GM12878 (cell line): Measurements from ENCODE around the gene ARGLU1. TPM values are rescaled to one million over a fixed set of nuclear protein-coding genes. Genes with fewer than 3 reads are reported as not detected.

ENCODE experiments used
- ATAC-seq: fragments of 200-7000 bp; cut with Tn5 transposase; 3 replicates; pipeline ENCODE4 v1.9.1; 2020; ENCODE audit warnings: mild to moderate bottlenecking, moderate library complexity
- BruUV-seq: library from RNA; stranded (reverse); fragments of 400-500 nt; replicated peaks from 2 replicates; lab custom pipeline; 2021; lab: Mats Ljungman, UMichigan
- CTCF ChIA-PET: fragments of 300-600 bp; sonication (Branson Sonifier 250); formaldehyde crosslinking; extraction: SDS; loops from one replicate; lab custom pipeline; 2021; ENCODE audit warnings: inconsistent platforms; lab: Yijun Ruan, JAX
- POLR2A ChIA-PET: fragments of 350-600 bp; formaldehyde crosslinking; extraction: SDS; loops from one replicate; lab custom pipeline; 2021; ENCODE audit warnings: inconsistent platforms; lab: Charles Lee
- RAD21 ChIA-PET: fragments of 300-600 bp; sonication (Branson Sonifier 250); formaldehyde crosslinking; loops from one replicate; lab custom pipeline; 2023; ENCODE audit warnings: antibody characterized with exemption; ENCODE audit not compliant: unreplicated experiment; lab: Charles Lee
- SMC1A ChIA-PET: fragments of 300-600 bp; sonication (Branson Sonifier 250); formaldehyde crosslinking; loops from one replicate; lab custom pipeline; 2023; ENCODE audit not compliant: unreplicated experiment, uncharacterized antibody; lab: Charles Lee
- DNase-seq: peaks from one replicate; pipeline ENCODE4 v3.0.0-alpha.2; 2011; ENCODE audit warnings: low read depth, low spot score
- FAIRE-seq: peaks from 3 replicates; lab custom pipeline; 2011; peaks lifted over from hg19 to GRCh38; lab: Jason Lieb, UNC
- H2AFZ ChIP-seq: 2 replicates; pipeline ENCODE4 v1.6.0; 2011; ENCODE audit warnings: low read depth, low read length, control low read depth; ENCODE audit not compliant: control insufficient read depth
- H3K27ac ChIP-seq: 2 replicates; pipeline ENCODE4 v1.5.1; 2011; ENCODE audit warnings: control low read depth; ENCODE audit not compliant: control insufficient read depth, insufficient read depth
- H3K27me3 ChIP-seq, 2 experiments: replicated peaks in 1 of 2; 2 replicates each; pipeline versions ENCODE4 v1.6.0 to v1.6.1; 2011; ENCODE audit warnings: low read length in 1 of 2; ENCODE audit not compliant: control insufficient read depth in 2 of 2, insufficient read depth in 2 of 2
- H3K36me3 ChIP-seq, 2 experiments: 2 replicates each; pipeline ENCODE4 v1.5.1; 2011; ENCODE audit warnings: low read length in 1 of 2; ENCODE audit not compliant: control insufficient read depth in 2 of 2, insufficient read depth in 2 of 2
- H3K4me1 ChIP-seq: 2 replicates; pipeline ENCODE4 v1.6.1; 2011; ENCODE audit warnings: mild to moderate bottlenecking, low read length, moderate library complexity, mixed read lengths; ENCODE audit not compliant: control insufficient read depth, insufficient read depth
- H3K4me2 ChIP-seq: 2 replicates; pipeline ENCODE4 v1.6.0; 2011; ENCODE audit warnings: control low read depth; ENCODE audit not compliant: control insufficient read depth, insufficient read depth
- H3K4me3 ChIP-seq: fragments of 200-600 bp; sonication (generic); 2 replicates; pipeline ENCODE4 v1.5.1; 2016
- H3K79me2 ChIP-seq: 2 replicates; pipeline ENCODE4 v1.6.0; 2011; ENCODE audit warnings: low read length; ENCODE audit not compliant: control insufficient read depth, insufficient read depth
- H3K9ac ChIP-seq: 2 replicates; pipeline ENCODE4 v1.8.0; 2011; ENCODE audit warnings: low read length, control low read depth, mixed read lengths; ENCODE audit not compliant: control insufficient read depth, insufficient read depth
- H3K9me3 ChIP-seq: replicated peaks from 3 replicates; pipeline ENCODE4 v1.5.1; 2011; ENCODE audit warnings: mild to moderate bottlenecking, low read length; ENCODE audit not compliant: control insufficient read depth, insufficient read depth
- H4K20me1 ChIP-seq: 2 replicates; pipeline ENCODE4 v1.6.0; 2011; ENCODE audit not compliant: control insufficient read depth, insufficient read depth
- ATF2 ChIP-seq: IDR thresholded peaks from 2 replicates; pipeline ENCODE4 v1.6.1; 2012; ENCODE audit warnings: low read length, inconsistent platforms
- BACH1 ChIP-seq: fragments of 450-650 bp; IDR thresholded peaks from 2 replicates; pipeline ENCODE4 v1.6.1; 2017; ENCODE audit warnings: mild to moderate bottlenecking, borderline replicate concordance
- FOXM1 ChIP-seq: IDR thresholded peaks from 2 replicates; pipeline ENCODE4 v1.6.1; 2012; ENCODE audit warnings: low read depth, mild to moderate bottlenecking, inconsistent platforms, low read length, moderate library complexity
- HDAC6 ChIP-seq: fragments of 200-600 bp; sonication (generic); IDR thresholded peaks from one replicate; pipeline ENCODE4 v1.8.0; 2017; ENCODE audit warnings: antibody characterized with exemption; ENCODE audit not compliant: unreplicated experiment
- IKZF1 ChIP-seq: fragments of 450-650 bp; conservative IDR thresholded peaks from 2 replicates; pipeline ENCODE4 v1.6.1; 2017; ENCODE audit warnings: antibody characterized with exemption, mild to moderate bottlenecking
- SP1 ChIP-seq: IDR thresholded peaks from one replicate; pipeline ENCODE4 v1.6.1; 2011; ENCODE audit warnings: low read depth, low read length
- SUZ12 ChIP-seq: fragments of 200-600 bp; sonication (generic); IDR thresholded peaks from one replicate; pipeline ENCODE4 v1.6.1; 2018; ENCODE audit warnings: antibody characterized with exemption, mild to moderate bottlenecking; ENCODE audit not compliant: unreplicated experiment
- WGBS: methylation state at CpG from one replicate; pipeline ENCODE4 v1.1.6; 2016; ENCODE audit warnings: low lambda C conversion rate; ENCODE audit not compliant: insufficient replicate concordance, insufficient coverage; ENCODE audit errors: missing lambda C conversion rate; 5-methylcytosine and 5-hydroxymethylcytosine counted together
- in situ Hi-C: fragments of 300-500 bp; cut with MboI; formaldehyde crosslinking; loops from 9 replicates; pipeline ENCODE4 v1.14.3; 2018; ENCODE audit warnings: mixed read lengths
- intact Hi-C: fragments of 100-400 bp; cut with micrococcal nuclease; formaldehyde crosslinking; loops from one replicate; pipeline ENCODE4 v1.14.2; 2022; ENCODE audit not compliant: unreplicated experiment
- polyA plus RNA-seq, 11 experiments: library from polyadenylated mRNA; depleted of rRNA in 4 of 11; unstranded in 6 of 11; stranded (reverse) in 5 of 11; fragments of >200 nt; fragmentation: Nextera tagmentation in 4 of 11; fragmentation: Illumina TruSeq in 1 of 11; extraction: Ambion mirVana in 4 of 11; extraction: Trizol in 1 of 11; gene quantifications; 1 replicate in 1 of 11; 2 replicates in 10 of 11; pipeline versions ENCODE4 v1.2.1 to v1.2.3, GENCODE V29; 2011 to 2016; ENCODE audit warnings: inconsistent platforms in 2 of 11, missing spikeins in 2 of 11, low read depth in 1 of 11
- total RNA-seq, 4 experiments: library from RNA; depleted of rRNA in 3 of 4; stranded (reverse); fragments of >200 nt in 3 of 4; fragmentation: Illumina TruSeq in 1 of 4; extraction: Trizol in 1 of 4; gene quantifications; 2 replicates each; pipeline versions ENCODE4 v1.2.1 to v1.2.3, GENCODE V29; 2013 to 2021

ARGLU1 gene
- total and polyA plus RNA-seq, 10 of the 15 experiments (the other 5 are each of a cell fraction or from before 2014, with no cell fraction given): 47.1 to 197 (median 98.3) TPM

DNA sequence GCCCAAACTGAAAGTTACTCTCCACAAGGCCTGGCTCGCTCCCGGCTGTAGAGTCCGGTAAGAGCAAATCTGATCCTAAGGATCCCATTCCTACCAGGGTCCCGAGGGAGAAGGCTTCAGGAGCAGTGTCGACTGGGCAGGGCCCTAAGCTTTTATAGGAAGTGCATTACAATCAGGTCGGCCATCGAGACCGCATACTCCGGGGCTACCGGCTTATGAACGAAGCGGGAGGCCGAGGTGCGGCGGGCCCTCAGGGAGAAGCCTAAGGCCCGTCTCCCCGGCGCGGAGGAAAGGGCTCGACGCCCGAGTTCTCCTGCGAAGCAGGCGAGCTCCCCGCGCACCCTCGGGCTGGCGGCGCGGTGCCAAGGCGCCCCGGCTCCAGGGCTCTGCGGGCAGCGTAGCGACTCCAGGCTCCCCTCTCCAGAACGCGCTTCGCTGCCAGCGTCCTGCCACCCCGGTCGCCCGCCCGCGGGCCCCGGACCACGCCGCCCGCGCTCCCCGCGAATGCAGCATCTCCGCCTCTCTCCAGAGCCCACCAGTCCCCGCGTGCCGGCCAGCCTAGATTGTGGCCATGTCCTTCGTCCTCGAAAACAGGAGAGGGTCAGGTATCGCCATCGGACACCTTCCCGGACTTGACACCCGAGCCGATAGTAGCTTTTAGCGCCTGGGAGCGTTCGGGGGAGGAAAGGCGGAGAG, 33.8 kb downstream of the ARGLU1 start:
- Histone ChIP-seq H3K4me1 (peaks cover 3% of the 10 kb centered on the region; the same call in 1 of the 2 replicates), H3K9ac (no peak overlapping the region), H2AFZ (no peak overlapping the region), H3K9me3 (no peaks in the 10 kb centered on the region; the same call in 2 of the 3 replicates), H3K79me2 (no peaks in the 10 kb centered on the region), H3K4me2 (peak overlapping the region; percentile 77), H3K27ac (no peak overlapping the region), H3K27me3 (peaks cover 0 to 17% of the 10 kb centered on the region in 2 experiments; a peak in 2 of 4 replicates), H3K36me3 (no peaks in the 10 kb centered on the region), H3K4me3 (peak overlapping the region; percentile 30), H4K20me1 (no peaks in the 10 kb centered on the region)
- RAD21 ChIA-PET: interaction anchor here (0.7 to 1.2 kb wide), 5 partner anchors 23 to 450 kb away, joined by 3 to 5 read pairs (median 4); partner anchors contain the start of gene ARGLU1
- BruUV-seq: no TSS peak
- POLR2A ChIA-PET: no interaction called here
- ATAC-seq: no peak
- WGBS: 26% methylated on average over 37 of the region's 66 CpGs
- SMC1A ChIA-PET: interaction anchor here (1.0 to 3.4 kb wide), 4 partner anchors 32 to 452 kb away, joined by 3 to 12 read pairs (median 4); no protein-coding TSS in a partner anchor
- intact Hi-C loops: loop anchor here (10.0 kb wide), 2 partner anchors 159 to 1759 kb away; no protein-coding TSS in a partner anchor
- CTCF ChIA-PET: interaction anchor here (0.9 to 3.1 kb wide), 2 partner anchors 9 to 388 kb away, joined by 4 to 10 read pairs; no protein-coding TSS in a partner anchor
- no peak for FAIRE-seq
- in situ Hi-C loops: loop anchor here (25.0 kb wide), 1 partner anchor 1547 kb away; no protein-coding TSS in a partner anchor
- no peak for DNase-seq
- TF ChIP-seq SP1 (no peak), SUZ12 (peak; percentile 35), HDAC6 (peak; percentile 29), FOXM1 (no peak), ATF2 (no peak), IKZF1 (peak; percentile 21; the same call in 1 of the 2 replicates), BACH1 (no peak)
